T-helper 2 cell treated with Interferon-gamma antibody and Interleukin-4, amounts not matched to agents 5 μg/mL and 100 μg/mL, for 36 hours (primary cell): Measurements from ENCODE around the gene SP6.

ENCODE experiments used
- DNase-seq: peaks from one replicate; pipeline ENCODE4 v3.0.0; 2021; ENCODE audit warnings: low spot score
- H3K27ac Mint-ChIP-seq: one replicate; pipeline ENCODE4 v1.8.0; 2021; ENCODE audit warnings: mild to moderate bottlenecking, mixed read lengths
- H3K27me3 Mint-ChIP-seq: one replicate; pipeline ENCODE4 v1.8.0; 2021; ENCODE audit warnings: low read depth, mixed read lengths
- H3K36me3 Mint-ChIP-seq: one replicate; pipeline ENCODE4 v1.8.0; 2021; ENCODE audit warnings: low read depth, mixed read lengths
- H3K4me1 Mint-ChIP-seq: one replicate; pipeline ENCODE4 v1.8.0; 2021; ENCODE audit warnings: low read depth, mixed read lengths
- H3K4me3 Mint-ChIP-seq: one replicate; pipeline ENCODE4 v1.8.0; 2022; ENCODE audit warnings: mild to moderate bottlenecking, moderate library complexity, mixed read lengths
- H3K9me3 Mint-ChIP-seq: one replicate; pipeline ENCODE4 v1.8.0; 2021; ENCODE audit warnings: mixed read lengths

SP6 gene

DNA sequence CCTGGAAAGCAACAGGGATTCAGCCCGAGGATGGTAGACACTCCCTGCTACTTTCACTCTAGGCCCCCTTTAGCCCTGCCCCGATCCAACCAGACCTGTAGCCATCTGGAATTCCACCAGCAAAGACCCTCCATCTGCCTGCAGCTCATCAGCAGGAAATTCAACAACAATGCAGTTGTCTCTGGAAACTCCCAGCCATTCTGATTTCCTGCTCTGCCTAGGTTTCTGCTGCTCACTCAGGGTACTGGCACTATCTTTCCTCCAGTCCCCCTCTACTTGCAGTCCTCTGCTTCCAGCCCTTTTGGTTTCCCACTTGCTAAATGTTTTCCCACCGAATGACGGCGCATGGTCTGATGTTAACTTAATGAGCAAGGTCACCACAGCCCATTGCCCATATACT, 2.7 kb upstream of the SP6 start:
- Mint-ChIP-seq H3K27me3 (peaks cover 85% of the 10 kb centered on the region), H3K9me3 (no peaks in the 10 kb centered on the region), H3K36me3 (no peaks in the 10 kb centered on the region), H3K27ac (no peak overlapping the region), H3K4me1 (peaks cover 8% of the 10 kb centered on the region), H3K4me3 (no peak overlapping the region)
- DNase-seq = no peak

DNA sequence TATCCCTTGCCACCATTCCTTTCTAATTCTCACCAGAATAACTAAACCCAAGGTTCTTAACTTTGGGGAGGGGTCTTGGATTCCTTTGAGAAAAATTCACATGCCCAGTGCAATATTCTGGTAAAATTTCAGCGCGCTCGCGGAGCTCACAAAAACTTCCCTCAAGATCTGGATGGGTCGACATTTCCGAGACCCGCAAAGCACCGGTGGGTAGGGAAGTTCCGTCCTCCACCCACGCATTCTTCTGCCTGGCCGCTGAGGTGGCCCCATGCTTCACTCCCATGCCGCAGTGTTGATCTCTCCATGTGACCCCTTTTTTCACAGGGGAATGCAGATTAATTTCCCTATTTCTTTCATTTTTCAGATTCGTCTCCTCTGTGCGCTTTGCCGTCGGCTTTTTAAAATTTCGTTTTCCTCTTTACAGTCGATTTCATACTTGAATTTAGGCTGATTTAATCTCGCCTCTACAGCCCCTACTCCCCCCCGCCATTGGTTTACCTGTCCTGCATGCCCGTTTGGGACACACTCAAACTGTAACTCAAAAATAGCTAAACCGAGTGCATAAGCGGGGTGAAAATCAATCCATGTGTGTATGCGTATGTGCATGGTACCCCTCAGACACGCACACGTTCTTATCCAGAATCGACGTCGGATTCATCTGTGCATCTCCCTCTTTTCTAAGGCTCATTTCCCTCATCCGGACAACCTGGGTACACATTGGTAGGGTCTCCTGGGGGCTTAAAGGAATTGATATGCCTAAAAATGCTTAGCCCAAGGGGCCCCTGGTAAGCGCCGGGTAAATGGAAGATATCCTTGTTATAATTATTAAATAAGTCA, 1.4 kb upstream of the SP6 start:
- H3K4me3 Mint-ChIP-seq = peak overlapping the region; percentile 2
- peak; percentile 20 for DNase-seq
- H3K36me3 Mint-ChIP-seq = no peaks in the 10 kb centered on the region
- H3K4me1 Mint-ChIP-seq = peaks cover 8% of the 10 kb centered on the region
- H3K27ac Mint-ChIP-seq = no peak overlapping the region
- H3K27me3 Mint-ChIP-seq = peaks cover 85% of the 10 kb centered on the region
- H3K9me3 Mint-ChIP-seq = no peaks in the 10 kb centered on the region

DNA sequence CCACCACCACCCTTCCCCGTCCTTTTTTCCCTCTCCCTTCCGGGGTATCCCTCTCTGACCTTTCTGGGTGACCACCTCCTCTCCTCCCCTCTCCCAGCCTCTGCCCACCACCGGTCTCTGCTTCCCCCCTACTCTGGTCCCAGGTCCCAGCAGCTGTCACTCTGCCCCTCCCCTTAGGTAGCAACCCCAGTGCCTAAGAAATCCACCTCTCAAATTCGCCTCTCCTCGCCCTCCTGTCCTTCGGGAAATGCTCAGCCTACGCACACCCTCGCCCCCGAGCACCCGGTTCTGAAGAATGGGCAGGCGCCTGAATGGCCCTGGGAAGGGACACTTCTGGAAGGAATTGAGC, 775 bp upstream of the SP6 start:
- Mint-ChIP-seq H3K27me3 (peaks cover 87% of the 10 kb centered on the region), H3K27ac (no peak overlapping the region), H3K9me3 (no peaks in the 10 kb centered on the region), H3K4me1 (peaks cover 8% of the 10 kb centered on the region), H3K4me3 (peak overlapping the region; percentile 2), H3K36me3 (no peaks in the 10 kb centered on the region)
- no peak for DNase-seq

DNA sequence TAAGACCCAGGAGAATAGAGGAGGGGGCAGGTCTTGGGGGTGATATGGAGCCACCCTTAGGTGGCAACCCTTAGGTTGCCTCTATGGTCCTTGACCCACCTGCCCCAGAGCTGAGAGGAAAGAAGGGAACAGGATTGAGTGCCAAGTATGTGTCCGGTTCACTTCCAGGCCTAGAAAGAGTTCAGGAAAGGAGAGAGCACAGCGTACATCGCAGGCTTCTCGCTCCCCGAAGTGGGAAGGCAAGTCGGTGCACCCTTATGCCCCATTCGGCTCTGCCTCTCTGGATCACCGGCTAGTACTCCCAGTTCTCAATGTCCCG, 631 bp downstream of the SP6 start:
- Mint-ChIP-seq H3K4me1 (peaks cover 8% of the 10 kb centered on the region), H3K4me3 (peak overlapping the region; percentile 47), H3K27ac (no peak overlapping the region), H3K36me3 (no peaks in the 10 kb centered on the region), H3K27me3 (peaks cover 87% of the 10 kb centered on the region), H3K9me3 (no peaks in the 10 kb centered on the region)
- DNase-seq = no peak

DNA sequence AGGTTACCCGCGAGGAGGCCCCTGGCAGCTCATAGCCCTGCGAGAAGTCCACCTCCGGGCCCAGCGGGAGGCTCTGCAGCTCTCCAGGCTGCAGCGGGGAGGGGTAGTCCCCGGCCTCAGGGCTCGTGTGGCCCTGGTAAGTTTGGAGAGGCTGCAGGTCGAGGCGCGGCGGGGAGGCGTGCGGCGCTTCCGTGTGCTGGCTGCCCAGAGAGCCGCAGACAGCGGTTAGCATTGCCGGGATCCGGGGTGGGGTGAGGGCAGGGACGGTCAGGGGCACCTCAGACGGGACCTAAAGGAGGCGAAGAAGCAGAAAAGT, 2.8 kb downstream of the SP6 start:
- DNase-seq = no peak
- H3K36me3 Mint-ChIP-seq = no peaks in the 10 kb centered on the region
- H3K4me1 Mint-ChIP-seq = peaks cover 9% of the 10 kb centered on the region
- no peaks in the 10 kb centered on the region for H3K9me3 Mint-ChIP-seq
- H3K27ac Mint-ChIP-seq = no peak overlapping the region
- peaks cover 75% of the 10 kb centered on the region for H3K27me3 Mint-ChIP-seq
- no peak overlapping the region for H3K4me3 Mint-ChIP-seq

DNA sequence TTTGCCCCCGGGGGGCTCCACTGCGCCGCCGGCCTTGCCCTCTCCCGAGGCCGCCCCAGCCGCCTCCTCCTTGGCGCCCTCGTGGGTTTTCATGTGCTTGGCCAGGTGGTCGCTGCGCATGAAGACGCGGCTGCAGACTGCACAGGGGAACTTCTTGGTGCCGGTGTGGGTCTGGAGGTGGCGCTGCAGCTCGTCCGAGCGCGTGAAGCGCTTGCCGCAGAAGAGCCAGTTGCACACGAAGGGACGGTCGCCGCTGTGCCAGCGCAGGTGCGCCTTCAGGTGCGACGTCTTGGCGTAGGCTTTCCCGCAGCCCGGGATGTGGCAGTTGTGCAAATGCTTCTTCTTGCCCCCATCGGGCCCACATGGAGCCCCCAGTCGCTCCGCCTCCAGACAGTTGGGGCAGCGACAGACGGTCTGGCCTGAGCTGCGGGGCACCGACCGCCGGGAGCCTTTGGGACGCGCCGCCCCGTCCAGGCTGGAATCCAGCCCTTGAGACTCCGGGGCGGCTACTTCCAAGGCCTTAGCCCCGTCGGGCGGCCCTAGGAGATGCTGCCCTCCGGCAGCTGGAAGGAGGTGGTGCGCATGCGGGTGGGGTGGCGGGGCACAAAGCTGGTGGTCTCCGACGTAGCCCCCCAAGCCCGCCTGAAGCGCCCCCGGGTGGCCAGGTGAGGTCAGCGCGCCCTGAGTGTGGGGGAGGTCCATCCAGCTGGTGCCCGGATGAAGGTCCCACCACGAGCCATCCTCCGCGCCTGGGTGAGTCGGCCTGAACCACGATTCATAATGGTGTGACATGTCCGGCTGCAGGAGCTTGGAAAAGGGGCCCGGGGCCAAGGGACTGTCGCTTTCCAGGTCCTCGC, 3.4 kb downstream of the SP6 start:
- peaks cover 70% of the 10 kb centered on the region for H3K27me3 Mint-ChIP-seq
- H3K4me3 Mint-ChIP-seq = no peak overlapping the region
- no peak for DNase-seq
- no peaks in the 10 kb centered on the region for H3K36me3 Mint-ChIP-seq
- peaks cover 10% of the 10 kb centered on the region for H3K4me1 Mint-ChIP-seq
- no peak overlapping the region for H3K27ac Mint-ChIP-seq
- H3K9me3 Mint-ChIP-seq = no peaks in the 10 kb centered on the region

DNA sequence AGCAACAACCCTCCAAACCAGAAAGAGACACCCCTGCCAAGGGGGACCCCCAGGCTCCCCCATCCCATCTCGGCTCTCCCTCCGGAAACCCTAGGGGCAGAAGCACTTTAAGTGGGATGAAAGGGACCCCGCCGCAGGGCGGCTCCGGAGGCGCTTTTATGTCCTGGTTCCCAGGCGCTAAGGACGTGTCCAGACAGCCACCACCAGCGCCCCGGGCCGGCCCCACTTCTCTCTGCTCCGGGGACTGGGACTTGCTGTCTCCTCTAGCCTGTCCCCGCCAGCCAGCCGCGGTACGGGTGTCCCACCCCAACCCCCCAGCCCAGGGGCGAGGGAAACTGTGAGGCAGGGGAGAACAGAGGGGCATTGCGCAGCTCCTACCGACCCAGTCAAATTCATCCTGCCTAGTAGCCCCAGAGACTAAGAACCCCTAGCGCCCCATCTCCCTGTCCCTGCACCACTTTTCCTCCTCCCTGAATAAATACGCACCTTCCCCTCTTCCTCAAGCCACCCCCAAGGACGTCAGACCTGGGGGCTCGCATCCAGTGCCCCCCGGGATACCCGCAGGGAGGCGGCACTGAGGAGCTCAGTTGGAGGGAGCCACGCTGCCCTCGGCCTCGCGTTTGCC, 4.1 kb downstream of the SP6 start:
- Mint-ChIP-seq H3K4me3 (no peak overlapping the region), H3K9me3 (no peaks in the 10 kb centered on the region), H3K36me3 (no peaks in the 10 kb centered on the region), H3K27ac (no peak overlapping the region), H3K4me1 (peaks cover 8% of the 10 kb centered on the region), H3K27me3 (peaks cover 62% of the 10 kb centered on the region)
- DNase-seq = no peak

DNA sequence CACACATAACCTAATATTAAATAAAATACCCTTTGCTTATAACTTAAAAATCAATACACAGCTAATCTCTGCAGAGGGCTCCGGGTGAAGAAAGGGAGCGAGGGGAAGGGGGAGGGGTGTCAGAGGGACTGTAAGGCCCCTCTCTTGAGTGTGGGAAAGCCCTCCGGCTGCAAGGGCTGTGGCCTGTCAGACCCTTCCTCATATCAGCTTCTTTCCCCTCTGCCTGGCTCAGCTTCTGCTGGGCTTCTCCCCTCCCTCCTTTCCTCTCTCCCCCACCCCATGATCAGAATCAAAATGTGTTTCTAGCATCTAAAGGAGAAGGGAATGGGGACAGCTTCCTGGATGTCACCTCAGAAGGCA, 5.3 kb downstream of the SP6 start:
- Mint-ChIP-seq H3K36me3 (no peaks in the 10 kb centered on the region), H3K9me3 (no peaks in the 10 kb centered on the region), H3K4me1 (peaks cover 13% of the 10 kb centered on the region), H3K4me3 (no peak overlapping the region), H3K27me3 (peaks cover 57% of the 10 kb centered on the region), H3K27ac (no peak overlapping the region)
- no peak for DNase-seq

DNA sequence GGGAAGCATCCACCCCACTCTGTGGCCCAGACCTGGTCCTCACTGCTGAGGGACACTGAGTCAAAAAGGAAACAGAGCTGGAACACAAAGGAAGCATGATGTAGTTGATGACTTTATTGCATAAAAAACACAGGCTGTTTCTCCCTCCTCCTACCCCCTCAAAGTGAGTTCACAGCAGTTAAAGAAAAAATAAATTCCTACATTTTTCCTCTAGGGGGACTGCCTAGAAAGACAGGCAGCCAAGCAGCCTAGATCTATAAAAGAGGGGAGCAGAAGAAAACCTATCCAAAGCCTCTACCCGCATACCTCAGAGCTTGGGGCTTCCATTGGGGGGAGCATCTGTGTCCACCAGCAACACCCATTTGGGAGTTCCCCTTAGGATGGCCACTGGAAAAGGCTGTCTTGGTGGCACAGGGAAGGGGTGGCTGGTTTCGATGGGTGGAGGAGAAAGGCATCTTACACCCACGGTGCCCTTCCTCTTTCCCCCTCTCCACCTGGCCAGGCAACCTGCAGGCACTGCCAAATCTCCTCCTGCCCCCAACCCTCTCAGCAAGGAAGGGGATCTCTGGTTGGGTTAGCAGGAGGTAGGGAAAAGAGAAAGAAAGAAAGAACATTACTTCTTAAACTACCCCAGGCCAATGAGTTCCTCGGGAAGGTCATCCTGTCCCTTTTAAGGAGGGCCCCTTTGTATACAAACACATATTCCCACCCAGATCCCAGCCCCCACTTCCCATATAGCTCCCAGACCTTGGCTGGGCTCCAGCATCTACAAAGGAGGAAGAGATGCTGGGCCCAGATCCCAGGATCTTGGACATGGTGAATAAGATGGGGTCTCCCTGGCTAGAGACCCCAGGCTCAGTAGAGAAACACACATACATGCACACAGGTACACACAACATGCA, 5.9 kb downstream of the SP6 start:
- DNase-seq = no peak

DNA sequence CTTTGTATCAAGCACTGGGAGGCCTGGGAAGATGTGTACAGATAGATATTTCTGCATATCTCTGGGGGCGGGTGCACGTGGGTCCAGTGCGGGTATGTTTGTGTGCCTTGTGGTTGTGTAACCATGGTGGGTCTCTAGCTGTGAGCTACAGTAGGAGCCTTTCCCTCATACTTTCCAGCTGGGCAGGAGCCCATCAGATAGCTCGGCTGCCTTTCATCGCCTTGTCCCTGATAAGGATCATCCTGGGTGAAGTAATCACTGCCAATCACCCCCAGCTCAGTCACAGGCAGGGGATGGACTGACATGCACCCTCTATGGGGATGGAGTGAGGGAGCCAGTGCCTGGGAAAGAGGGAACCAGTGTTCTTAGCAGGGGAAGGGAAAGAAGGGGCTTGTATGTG, 6.7 kb downstream of the SP6 start:
- Mint-ChIP-seq H3K36me3 (no peaks in the 10 kb centered on the region), H3K4me1 (peaks cover 21% of the 10 kb centered on the region), H3K27ac (no peak overlapping the region), H3K9me3 (no peaks in the 10 kb centered on the region), H3K27me3 (peaks cover 42% of the 10 kb centered on the region), H3K4me3 (no peak overlapping the region)
- no peak for DNase-seq

More for the DNA sequence above, 5.9 kb downstream of the SP6 start:
- Mint-ChIP-seq H3K36me3 (no peaks in the 10 kb centered on the region), H3K27me3 (peaks cover 51% of the 10 kb centered on the region), H3K4me3 (no peak overlapping the region), H3K4me1 (peaks cover 18% of the 10 kb centered on the region), H3K9me3 (no peaks in the 10 kb centered on the region), H3K27ac (no peak overlapping the region)

DNA sequence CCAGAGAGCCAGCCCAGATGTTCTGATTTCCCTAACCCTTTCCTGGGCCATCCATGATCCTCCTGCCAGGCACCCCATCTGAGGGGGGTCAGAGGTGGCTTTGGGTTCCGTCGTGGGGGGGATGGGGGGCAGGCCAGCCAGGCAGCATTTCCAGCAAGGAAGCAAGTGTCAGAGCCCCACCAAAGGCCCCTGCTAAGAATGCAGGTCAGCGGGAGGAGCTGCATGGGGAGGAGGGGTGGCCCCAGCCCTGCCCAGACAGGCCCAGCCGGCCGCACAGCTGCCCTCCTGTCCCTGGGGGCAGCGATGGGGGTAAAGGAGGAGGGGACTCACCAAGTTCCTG, 7.6 kb downstream of the SP6 start:
- Mint-ChIP-seq H3K27me3 (peaks cover 34% of the 10 kb centered on the region), H3K4me3 (no peak overlapping the region), H3K9me3 (no peaks in the 10 kb centered on the region), H3K4me1 (peaks cover 21% of the 10 kb centered on the region), H3K27ac (no peak overlapping the region), H3K36me3 (no peaks in the 10 kb centered on the region)
- DNase-seq = no peak

DNA sequence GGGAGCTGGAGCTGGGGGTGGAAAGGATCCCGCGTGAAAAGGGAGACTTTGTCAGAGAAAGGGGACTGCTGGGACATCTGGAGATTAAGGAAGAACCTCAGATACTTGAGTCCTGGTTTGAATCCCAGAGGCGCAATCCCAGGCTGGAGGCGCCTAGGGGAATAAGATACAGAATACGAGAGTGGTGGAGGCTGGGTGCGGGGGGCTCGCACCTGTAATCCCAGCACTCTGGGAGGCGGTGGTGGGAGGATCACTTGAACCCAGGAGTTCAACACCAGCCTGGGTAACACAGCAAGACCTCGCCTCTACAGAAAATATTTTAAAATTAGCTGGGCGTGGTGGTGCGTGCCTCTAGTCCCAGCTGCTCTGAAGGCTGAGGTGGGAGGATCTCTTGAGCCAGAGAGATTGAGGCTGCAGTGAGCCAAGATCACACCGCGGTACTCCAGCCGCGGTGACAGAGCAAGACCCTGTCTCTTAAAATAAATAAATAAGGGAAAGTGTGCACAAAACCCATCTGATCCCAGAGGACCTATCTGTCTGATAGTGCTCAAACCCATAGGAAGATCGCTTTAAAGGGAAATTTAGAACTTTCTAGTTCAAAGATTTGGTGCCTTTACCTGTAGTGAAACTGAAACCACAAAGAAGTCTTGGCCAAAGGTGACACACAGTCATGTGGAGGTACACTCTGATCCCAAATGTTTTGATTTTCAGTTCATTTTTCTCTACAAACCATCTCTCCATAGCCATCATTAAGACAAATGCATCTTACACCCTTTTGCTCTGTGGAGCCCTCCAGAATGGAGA, 9.3 kb downstream of the SP6 start:
- Mint-ChIP-seq H3K27ac (peak overlapping the region; percentile 93), H3K9me3 (no peaks in the 10 kb centered on the region), H3K36me3 (no peaks in the 10 kb centered on the region), H3K4me3 (peak overlapping the region; percentile 99), H3K4me1 (peaks cover 21% of the 10 kb centered on the region), H3K27me3 (peaks cover 24% of the 10 kb centered on the region)
- no peak for DNase-seq

DNA sequence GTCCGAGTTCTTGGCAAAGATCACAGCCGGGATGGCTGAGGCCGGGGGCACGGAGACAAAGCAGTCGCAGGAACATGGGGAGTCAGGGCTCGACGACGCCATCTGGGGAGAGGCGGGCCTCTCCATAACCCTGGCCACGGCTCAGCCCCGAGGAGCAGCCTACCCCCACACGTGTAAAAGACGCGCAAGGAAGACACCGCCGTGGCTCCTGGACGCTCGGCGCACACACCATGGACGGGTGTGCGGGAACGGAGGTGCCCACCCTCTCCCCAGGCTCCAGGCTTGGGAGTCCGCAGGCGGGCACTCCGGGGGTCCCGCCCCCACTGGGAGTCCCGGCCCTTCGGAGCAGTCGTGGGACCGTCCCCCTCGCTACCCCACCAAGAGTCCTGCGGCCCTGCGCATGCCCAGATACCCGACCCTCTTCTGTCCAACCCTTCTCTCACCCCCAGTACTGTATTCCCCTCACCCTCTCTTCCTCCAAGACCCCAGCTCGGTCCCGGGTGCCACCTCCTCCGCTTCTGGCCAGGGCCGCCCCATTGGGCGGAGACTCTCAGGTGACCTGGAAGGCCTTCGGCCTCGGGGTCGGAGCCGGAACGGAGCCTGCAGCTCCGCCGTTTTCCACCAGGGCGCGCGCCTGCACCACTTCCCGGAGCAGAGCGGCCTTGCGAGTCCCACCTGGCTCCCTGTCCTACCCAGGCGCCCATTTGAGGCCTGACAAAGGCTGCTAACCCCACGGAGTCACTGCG, 10.0 kb downstream of the SP6 start, which contains the start of gene SCRN2:
Gene SCRN2, minus strand, starts transcription at position 532 of the 746 bp plus-strand sequence. Its CDS starts 430 bp downstream, at position 102.
- Mint-ChIP-seq H3K4me3 (peak within 1 kb of the TSS; percentile 99), H3K27me3 (peaks cover 16% of the 10 kb centered on the region), H3K27ac (peak within 1 kb of the TSS; percentile 93), H3K9me3 (no peaks in the 10 kb centered on the region), H3K36me3 (no peaks in the 10 kb centered on the region), H3K4me1 (peaks cover 21% of the 10 kb centered on the region)
- DNase-seq = peak; percentile 89
